Suppressor macrophage treated with lipopolysaccharide for 1 hour (primary cell): Measurements from ENCODE around the gene ABLIM3.
"Not testable (repeated sequence)": the region's sequence is repeated elsewhere in the genome, so short reads cannot be mapped to it uniquely, and the experiment has no call there.

ENCODE experiments used
- DNase-seq, 3 donors: peaks; one replicate each; pipeline ENCODE4 v3.0.0-alpha.2; 2020 to 2022

Gene ABLIM3

DNA sequence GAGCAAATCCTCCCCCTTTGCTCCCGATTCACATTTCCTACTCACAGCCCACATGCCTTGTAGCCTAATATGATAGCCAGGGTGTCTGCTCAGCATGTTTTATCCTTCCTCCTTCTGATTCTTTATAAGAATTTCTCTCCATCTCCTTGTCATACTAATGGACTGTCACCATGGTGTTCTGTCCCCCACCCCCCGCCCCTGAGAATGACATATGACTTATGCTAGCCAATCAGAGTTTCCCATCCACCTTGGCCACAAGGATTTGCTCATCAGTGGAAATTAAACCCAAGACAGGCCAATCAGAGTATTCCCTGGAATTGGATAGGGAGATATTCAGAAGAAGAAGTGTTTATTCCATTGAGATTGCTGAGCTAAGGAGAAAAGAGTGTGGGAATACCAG lies 16.0 kb downstream of the ABLIM3 start:
- DNase-seq = no peak

DNA sequence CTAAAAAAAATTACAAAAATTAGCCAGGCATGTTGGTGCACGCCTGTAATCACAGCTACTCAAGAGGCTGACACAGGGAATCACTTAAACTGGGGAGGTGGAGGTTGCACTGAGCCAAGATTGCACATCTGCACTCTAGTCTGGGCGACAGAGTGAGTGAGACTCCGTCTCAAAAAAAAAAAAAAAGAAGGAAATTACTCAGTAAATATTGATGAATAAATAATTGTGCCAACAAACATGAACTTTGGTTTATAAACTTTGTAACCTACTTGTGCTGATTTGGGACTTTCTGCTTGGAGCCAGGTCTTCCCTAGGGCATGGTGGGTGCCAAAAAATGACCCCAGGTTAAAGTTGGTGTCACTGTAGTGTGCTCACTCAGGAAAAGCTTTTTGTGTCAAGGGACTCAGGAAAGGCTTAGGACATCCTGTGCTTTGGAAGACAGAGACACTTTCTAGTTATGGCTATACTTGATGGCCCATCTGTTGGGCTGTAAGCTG lies 19.0 kb downstream of the ABLIM3 start:
- DNase-seq = no peak

DNA sequence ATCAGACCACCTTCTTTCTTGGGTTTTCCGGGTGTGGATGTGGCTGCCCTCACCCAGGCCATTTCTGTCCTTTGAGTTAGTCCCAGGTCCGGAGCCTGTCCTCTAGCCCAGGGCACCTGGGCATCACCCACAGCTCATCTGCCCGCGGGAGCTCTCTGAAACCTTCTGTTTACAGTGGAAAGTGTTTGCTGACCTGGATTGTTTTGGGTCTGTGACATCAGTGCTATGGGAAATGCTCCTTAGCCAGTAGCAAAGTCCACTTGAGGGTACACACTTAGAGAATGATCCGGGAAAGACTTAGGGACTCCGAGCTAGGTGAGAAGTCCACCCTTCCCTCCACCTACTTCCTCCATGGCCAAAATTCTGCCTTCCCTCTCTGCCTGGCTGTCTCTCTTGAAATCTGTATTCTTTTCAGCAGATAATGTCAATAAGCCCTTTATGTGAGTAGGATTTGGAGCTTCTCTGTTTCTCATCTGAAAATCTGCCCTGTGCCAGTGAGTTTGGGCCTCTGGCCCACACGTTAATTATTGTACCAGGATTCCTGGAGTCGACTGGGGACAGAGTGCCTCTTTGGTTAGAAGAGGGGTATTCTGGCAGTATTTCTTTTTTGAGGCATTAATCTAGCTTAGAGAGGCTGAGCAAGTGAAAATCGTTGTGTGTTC lies 19.9 kb downstream of the ABLIM3 start:
- no peak for DNase-seq

DNA sequence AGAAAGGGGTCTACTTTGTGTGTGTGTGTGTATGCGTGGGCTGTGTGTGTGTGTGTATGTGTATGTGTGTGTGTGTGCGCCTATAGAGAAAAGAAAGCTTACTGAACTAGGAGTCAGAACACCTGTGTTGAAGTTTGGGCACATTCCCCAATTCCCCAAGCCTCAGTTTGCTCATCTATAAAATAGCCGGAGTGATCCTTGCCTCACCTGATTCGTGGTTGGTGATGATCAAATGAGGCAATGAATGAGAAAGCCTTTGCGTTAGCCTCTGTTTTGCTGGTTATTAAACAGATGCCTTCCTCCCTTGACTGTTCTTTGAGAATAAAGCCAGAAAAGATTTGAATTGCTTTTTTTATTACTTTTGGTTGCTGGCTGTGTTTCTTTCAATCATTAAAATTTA lies 20.6 kb downstream of the ABLIM3 start:
- no peak for DNase-seq

DNA sequence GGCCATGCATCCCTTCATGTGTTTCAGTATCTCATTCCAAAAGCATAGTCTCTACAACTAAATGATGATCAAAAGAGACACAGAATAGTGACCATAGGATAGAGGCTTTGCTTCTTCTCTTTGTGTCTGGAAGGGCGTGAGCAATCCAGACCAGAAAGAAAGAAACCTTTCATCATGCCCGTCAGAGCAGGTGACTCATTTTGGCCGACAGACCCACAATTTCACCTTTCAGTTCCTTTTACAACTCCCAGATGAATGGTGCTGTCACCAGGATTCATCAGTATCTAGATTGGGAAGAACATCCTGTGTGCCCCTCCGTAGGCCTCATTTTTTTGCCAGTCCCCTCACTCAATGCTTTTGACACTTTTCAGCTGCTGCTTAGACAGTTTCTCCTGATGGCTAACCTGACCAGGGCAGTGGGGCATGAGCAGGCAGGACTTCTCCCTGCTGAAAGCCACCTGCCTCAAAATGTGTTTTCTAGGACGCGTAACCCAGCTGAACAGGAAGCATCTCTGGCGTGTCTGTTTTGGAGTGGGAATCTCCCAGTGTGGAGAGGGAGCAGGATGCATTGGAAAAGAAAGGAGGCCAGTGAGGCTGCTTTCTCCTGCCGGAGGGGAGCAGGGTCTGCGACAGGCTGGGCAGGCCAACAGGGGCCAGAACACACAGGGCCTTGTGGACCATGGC lies 21.2 kb downstream of the ABLIM3 start:
- no peak for DNase-seq

DNA sequence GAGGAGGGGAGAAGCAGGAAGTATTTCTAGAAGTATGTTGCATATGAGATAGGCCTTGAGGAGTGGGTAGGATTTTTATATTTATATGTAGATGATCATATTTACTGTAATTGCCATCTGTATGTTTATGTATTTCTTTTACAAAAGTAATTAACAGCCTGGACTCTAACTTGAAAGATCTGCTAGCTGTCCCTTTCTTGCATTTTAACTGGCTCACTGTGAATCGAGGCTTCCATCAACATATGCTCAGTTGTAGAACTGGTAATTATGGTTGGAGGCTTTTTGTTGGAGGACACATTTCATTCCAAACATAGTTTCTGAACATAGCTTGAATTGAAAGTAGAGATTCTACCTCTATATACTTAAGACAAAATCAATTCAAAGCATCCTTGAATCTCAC lies 23.4 kb downstream of the ABLIM3 start:
- DNase-seq = no peak

DNA sequence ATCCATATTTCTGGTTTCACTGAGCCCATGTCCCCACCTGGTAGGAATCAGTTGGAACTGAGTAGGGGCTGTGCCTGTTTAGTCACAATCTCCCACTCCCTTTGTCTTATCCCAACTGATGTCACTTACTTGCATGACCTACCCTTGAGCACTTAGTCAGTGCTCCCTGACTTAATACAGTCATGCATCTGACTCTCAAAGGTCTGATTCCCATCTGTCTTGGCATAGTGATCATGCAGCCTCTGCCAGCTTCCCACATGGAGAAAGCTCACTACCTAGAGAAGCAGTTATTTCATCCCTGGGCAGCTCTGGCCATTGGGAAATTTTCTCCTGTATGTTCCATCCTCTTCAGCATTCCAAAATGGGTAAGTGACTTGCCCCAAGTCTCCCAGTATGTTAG lies 24.8 kb downstream of the ABLIM3 start:
- DNase-seq = no peak

DNA sequence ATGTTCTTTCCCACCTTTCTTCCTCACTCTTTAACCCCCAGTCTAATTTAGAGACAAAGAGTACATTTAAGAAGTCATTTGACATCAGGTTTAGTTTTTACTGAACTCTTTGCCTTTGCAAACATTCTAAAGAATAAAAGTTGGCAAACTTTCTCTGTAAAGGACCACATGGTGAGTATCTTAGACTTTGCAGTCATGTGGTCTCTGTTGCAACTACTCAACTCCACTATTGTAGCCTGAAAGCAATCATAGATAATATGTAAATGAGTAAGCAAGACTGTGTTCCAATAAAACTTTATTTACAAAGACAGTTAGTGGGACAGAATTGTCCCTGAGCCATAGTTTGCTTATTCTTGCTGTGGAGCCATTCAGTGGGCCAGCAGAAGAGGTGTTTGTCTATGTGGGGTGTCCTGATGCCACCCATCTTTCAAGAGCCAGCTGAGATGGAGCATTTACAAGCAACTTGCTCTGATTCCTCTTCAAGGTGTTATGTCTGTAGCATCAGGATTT lies 25.4 kb downstream of the ABLIM3 start:
- no peak for DNase-seq

DNA sequence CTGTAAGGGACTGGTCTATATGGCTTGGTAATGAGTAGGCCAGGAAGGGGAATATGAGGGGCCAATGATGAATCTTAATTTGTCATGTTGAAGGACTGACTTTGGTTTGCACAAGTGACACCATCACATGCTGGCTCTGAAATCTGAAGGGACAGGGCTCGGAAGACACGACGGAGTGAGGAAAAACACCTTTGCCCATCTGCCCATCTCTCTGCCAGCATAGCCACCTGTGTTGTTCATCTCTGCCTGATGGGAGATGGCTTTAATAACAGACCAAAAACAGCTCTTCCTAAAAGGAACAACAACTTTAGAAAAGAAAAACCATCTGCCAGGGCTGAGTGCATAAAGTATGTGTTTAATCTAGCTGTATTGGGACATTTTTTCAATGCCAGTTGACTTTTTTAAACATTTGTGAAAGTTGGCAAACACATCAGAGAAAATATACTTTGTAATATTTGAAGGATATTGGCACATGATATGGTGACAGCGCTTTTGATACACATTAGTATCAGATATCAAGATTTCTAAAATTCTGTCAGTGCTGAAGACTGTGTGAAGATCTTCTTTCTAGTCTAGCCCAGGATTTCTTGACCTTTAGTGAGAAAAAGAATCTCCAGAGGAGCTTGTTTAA lies 27.1 kb downstream of the ABLIM3 start:
- DNase-seq = no peak

DNA sequence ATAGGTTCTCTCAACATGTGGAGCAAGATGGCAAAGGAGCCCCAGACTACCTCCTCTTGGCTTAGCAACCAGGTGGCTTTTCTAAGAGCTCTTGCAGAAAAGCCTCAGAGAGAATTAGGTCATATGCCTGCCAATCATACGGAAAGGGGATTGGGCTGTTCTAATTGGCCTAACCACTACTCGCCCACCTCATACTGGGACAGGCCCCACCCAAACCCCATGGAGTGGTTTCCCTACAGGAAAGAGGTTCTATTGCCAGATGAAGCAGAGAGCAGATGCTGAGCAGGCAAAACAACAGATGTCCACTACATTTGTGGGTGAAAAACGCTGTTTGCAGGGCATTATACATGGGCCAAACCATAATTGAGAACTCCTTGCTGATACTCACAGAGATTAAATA lies 29.0 kb downstream of the ABLIM3 start:
- no peak for DNase-seq

DNA sequence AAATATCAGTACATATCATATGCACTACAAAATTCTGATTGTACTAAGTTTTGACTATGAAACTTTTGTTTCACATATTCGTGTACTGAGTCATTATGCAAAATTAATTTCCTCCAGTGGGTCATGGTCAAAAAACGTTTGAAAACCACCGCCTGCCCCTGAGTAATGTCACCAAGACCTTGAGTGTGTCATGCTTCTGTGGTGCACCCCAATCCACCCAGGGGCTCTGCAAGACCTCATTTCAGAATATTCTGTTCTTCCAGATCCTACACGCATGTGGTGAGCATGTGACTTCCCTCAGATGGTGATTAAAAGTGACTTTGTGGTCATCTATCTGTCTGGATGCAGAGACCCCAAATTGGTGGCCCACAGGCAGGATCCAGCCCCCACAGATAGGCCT lies 31.0 kb downstream of the ABLIM3 start:
- DNase-seq = peak; percentile 37 to 68 (median 46)

DNA sequence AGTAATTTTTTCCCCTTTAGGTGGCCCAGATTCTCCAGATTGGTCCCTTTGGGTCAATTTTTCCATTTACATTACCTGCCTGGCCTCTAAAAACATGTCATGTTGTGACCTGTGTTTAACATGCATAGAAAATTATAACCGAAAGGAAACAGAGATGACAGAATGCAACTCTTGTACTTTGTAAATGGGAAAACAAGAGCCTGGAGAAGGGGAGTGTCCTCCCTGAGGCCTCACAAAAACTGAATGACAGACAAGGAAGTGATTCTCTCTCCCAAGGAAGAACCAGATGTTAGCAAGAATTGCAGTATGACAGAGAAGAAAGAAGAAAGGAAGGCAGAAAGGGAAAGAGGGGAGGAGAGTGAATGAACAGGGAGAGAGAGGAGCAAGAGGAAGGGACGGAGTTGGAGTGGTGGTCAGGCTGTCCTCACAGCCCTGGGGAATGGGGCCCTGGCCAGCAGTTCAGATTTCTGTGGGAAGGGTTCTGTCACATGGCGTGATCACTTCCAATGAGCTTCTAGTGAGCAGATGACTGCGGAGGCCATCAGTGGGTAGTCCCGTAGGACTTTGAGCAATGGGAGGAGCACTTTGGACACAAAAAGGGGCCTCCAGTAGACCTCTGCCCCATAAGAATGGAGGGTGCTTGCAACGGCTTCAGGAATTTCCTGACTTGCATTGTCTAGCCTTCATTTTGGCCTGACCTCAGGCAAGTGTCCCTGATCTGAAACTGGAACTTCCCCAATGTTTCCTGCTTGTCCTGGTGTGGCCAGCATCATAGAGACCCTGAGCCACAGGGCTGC lies 31.6 kb downstream of the ABLIM3 start:
- DNase-seq = peak; percentile 38 to 67 (median 52)

DNA sequence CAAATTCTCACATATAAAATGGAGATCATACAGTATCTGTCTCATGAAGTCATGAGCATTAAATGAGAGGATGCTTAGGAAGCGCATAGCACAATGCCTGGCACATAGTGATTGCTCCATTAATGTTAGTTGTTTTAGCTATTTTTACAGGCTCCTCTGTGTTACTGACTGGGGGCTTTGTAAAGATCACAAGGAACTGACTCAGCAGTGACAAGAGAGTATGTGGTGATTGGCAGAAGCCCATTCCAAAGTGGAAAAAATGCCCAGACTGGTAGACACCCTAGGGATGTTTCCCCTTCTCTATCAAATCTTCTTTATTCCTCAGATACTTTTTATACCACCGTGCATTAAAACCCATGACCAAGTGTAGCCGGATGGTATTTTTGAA lies 33.5 kb downstream of the ABLIM3 start:
- no peak for DNase-seq

DNA sequence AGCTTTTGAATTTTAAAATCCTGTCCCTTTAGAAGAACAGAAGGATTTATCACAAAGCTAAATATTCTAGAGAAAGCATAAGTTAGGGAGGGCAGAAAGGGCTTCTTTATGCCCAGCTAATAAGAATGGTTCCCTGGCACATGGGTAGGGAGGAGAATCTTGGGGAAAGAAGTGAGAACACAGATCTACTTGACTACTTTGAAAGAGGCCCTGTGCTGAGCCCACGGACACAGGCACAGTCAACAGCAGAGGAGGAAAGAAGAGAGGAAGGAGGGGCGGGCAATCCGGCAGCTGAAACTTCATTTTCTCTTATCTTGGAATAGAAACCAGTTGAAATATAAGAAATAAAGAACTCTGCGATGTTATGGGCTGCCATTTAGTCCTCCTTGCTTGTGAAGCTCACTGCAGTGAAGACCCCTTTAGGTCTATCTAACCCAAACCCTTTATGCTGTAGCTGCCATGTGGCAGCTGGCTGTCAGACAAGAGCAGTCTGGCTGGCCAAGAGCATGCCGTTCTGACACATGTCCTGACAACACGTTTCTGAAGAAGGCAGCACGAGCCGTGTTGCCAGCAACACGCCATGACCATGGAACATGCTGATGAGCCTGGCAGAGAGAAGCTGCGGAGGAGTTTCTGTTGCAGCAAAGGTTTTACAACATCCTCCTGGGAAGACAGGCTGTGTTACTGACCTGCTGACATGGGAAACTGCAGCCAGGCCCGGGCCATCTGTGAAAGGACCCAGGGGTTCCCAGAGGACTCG lies 34.2 kb downstream of the ABLIM3 start:
- no peak for DNase-seq

DNA sequence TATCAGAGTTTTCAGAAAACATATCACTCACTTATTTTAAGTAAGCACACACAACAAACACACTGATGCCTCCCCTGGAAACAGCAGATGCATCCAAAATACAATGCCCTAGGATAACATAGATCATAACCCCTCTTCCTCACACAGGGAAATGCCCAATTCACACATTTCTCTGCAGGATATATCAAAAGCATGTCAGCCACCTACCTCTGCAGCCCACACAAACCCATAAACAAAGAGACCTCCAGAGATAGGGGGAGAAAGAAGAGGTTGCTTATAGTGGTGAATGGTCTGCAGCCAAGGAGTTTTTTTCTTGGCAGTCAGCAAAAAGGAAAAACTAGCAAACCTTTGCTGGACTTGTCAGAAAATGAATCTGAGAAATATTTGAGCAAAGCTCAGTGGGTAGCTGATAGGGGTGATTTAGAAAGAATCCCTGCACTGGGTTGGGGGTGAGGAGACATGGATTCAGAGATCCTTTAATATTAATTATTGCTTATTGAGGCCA lies 36.1 kb downstream of the ABLIM3 start:
- DNase-seq = no peak

DNA sequence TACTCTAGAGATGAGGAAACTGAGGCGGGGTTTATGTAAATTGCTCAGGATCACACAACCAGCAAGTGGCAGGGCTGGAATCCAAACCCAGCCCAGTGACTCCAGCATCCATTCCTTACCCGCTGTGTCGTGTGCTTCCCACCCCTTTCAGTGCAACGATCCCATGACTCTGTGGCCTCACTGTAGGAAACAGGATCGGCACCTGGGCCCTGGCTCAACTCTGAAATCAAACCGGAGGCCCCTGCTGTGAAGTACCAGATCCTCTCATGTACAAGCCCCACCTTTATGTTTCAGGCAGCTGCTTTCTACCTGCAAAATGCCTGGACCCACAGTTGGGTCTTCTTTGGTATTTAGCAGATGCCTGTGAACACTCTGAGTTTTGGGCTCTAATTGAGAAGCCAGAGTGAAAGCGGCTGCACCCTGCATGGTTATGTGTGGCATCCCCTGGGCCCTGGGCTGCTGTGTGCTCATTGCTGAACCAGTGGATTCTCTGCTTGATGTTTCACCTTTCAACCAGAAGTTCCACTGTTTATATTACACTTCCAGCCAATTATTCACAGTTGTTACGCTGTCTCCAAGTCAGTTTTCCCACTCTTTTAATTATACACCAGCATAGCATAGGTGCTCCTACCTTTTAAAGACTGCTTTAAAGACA lies 36.7 kb downstream of the ABLIM3 start:
- no peak for DNase-seq

DNA sequence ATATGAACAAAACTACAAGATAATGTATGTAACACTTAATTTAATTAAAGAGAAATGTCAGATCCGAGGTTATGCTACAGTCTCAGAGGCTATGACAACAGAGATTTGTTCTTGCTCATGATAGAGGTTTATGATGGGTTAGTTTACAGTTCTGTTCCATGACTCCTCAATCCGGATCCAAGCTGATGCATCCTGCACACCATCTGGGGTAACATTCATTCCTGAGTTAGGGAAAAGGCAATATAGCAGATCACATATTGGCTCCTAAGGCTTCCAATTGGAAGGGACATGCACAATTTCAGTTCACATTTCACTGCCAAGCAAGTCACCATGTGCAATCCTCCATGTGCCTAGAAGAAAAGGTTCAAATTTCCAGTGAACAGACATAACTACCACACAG lies 40.4 kb downstream of the ABLIM3 start:
- no peak for DNase-seq

DNA sequence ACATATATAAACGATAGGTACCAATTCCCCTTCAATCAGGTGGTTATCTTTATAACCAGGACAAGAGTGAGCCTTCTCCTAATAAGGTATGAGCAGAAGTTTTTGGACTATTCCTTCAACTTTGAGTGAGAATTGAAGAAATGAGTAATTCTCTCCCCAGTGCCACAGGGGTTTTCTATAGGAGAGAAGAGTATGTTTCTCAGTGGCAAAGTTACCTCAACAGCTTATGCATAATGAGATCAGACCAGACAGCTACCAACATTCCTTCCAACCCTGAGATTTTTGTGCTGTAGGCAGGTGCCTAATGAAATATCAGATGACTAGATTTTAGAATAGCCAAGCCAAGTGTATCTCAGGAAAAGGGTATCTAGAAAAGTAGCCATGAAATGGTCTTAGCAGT lies 40.9 kb downstream of the ABLIM3 start:
- DNase-seq = no peak

DNA sequence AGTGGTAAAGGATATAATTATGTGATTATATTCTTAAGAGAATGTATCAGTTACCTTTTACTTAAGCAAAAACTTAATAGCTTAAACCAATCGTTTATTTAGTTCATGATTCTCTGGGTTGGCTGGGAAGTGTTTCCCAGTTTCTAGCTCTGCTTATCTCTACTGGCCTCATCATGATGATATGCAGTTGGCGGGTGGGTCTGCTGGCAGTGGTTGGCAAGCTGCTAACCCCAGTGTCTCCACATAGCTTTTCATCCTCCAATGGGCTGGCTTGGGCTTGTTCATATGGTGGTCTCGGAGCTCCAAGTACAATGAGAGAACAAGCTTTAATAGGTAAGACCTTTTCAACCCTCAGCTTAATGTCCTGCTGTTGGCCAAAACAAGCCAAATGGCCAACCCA lies 43.8 kb downstream of the ABLIM3 start:
- no peak for DNase-seq

DNA sequence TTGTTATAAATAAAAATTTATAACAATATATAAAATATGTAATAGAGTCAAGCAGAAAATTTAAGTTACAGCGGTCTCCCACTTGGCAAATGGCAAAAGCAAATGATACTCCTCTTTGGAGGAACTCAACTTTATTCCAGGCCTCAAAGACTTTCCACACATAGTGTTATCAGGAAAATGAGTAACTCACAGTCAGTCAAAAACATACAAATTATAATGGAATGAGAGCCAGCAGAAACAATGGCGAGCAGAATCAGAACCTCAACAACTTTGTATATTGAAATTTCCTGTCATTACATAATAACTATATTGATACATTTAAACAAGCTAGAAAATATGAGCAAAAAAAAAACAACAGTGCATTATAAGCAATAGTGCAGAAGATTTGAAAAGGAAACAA lies 45.2 kb downstream of the ABLIM3 start:
- DNase-seq = no peak

DNA sequence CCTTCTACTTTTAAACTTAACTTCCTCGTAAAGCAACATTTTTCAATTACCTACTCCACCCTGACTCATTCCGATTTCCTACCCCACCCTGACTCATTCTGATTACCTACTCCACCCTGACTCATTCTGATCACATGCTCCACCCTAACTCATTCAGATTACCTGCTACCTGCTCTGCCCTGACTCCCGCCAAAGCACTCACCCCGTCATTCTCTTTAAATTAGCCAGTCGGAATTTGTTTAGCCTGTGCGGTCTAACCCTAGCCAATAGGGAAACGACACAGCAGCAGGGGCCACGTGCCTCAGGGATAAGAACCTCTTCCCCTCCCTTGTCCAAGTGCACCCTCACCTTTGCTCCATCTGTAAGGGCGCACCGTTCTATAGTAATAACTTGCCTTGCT lies 46.3 kb downstream of the ABLIM3 start:
- DNase-seq = not testable (repeated sequence)

DNA sequence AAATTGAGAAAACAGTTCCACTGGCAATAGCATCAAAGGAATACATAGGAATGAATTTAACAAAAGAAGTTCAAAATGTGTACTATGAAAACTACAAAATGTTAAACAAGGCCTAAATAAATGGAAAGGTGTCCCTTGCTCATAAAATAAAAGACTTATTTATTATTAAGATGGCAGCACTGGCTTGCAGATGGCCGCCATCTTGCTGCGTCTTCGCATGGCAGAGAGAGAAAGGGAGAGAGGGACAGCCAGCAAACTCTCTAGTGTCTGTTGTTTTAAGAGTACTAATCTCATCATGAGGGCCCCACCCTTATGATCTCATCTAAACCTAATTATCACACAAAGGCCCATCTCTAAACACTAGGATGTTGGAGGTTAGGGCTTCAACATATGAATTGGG lies 47.1 kb downstream of the ABLIM3 start:
- DNase-seq = no peak
